ACC112 (cell line): Measurements from ENCODE around the gene ENOSF1.
A peak's percentile ranks its signal among the peaks of the same experiment; 100 is the strongest.

ENCODE experiments used
- H2AFZ ChIP-seq: fragments of 200-600 bp; sonication (generic); one replicate; pipeline ENCODE4 v1.6.0; 2017; ENCODE audit warnings: antibody characterized with exemption, low read length; ENCODE audit not compliant: unreplicated experiment
- H3K27ac ChIP-seq: fragments of 200-600 bp; sonication (generic); 2 replicates; pipeline ENCODE4 v1.5.1; 2014; ENCODE audit warnings: low read depth, mild to moderate bottlenecking, antibody characterized with exemption, low read length, moderate library complexity
- H3K27me3 ChIP-seq: fragments of 200-600 bp; sonication (generic); 2 replicates; pipeline ENCODE4 v1.6.1; 2014; ENCODE audit warnings: mild to moderate bottlenecking, antibody characterized with exemption, low read length, moderate library complexity, mixed read lengths; ENCODE audit not compliant: insufficient read depth
- H3K36me3 ChIP-seq: fragments of 200-600 bp; sonication (generic); 2 replicates; pipeline ENCODE4 v1.6.1; 2016; ENCODE audit warnings: mild to moderate bottlenecking, antibody characterized with exemption, low read length, moderate library complexity, mixed read lengths; ENCODE audit not compliant: insufficient read depth
- H3K4me1 ChIP-seq: fragments of 200-600 bp; sonication (generic); one replicate; pipeline ENCODE4 v1.6.1; 2016; ENCODE audit warnings: low read length, mixed read lengths; ENCODE audit not compliant: insufficient read depth, unreplicated experiment, control insufficient read depth
- H3K4me3 ChIP-seq: fragments of 200-600 bp; sonication (generic); 2 replicates; pipeline ENCODE4 v1.5.1; 2014; ENCODE audit warnings: mild to moderate bottlenecking, low read depth, low read length
- H3K79me2 ChIP-seq: fragments of 200-600 bp; sonication (generic); one replicate; pipeline ENCODE4 v1.6.0; 2016; ENCODE audit warnings: low read length; ENCODE audit not compliant: control insufficient read depth, unreplicated experiment, insufficient read depth

ENOSF1 gene

DNA sequence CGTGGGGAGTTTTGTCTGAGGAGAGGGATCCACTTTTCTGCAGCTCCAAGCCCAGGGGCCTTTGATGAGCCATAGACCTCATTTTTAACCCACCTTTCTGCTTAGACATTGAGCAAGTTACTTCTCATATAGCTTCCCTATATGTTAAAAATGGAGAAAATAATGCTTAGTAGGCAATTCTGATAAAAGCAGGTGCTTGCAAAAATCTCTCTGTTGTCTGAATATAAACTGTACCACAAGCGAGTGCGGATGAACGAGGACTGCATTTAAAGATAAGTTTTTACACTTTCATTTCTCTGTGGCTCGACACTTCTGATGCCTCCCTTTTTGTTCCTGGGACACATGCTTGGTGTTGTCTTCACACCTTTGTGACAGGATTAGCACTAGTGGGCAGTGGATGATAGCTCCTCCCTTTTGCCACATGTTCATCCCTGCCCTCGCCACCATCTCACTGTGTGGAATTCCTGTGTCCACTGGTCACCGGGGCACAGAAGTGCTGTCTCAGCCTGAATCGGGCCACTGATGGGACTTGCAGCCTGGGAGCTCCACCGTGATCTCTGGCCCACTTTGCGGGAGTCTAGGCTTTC, 53.4 kb downstream of the ENOSF1 start:
- Histone ChIP-seq H2AFZ (peak overlapping the region; percentile 50), H3K27ac (peak overlapping the region; percentile 71; the same call in 1 of the 2 replicates), H3K4me1 (peaks cover 6% of the 10 kb centered on the region)

DNA sequence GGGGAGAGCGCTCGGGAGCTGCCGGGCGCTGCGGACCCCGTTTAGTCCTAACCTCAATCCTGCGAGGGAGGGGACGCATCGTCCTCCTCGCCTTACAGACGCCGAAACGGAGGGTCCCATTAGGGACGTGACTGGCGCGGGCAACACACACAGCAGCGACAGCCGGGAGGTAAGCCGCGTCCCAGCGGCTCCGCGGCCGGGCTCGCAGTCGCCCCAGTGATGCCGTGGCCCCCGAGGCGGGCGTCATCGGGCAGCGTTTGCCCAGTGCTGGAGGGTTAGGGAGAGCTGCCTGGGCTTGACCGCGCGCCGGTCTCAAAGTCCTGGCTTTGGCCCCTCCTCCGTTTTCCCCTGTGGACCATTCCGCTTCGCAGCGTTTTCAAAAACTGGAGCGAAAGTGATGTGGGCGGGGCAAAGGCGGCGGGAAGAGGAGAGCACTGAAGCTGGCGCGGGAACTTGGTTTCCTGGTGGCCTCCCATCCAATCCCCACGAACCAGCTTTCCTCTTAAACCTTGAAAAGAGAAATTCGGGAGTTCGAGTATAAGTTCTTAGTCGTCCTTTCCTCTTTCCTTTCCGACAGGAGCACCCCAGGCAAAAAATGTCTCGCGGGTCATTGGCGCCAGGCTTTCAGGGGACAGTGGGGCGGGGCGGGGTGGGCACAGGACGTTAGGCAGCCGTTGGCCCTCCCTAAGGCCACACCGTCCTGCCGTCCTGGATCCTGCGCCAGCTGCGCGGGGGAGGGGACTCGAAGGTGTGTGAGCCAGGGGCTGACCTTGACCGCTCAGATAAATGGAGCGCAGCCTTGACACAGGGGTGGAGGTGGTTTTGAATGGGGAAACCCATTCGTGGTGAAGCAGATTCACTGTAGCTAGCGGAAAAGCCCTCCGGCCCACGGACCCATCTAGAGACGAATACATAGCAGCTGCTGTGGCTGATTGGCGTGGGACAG, 54.2 kb downstream of the ENOSF1 start:
- Histone ChIP-seq H3K79me2 (peaks cover 52% of the 10 kb centered on the region), H3K4me3 (peak overlapping the region; percentile 92), H3K27me3 (no peaks in the 10 kb centered on the region), H3K4me1 (peaks cover 6% of the 10 kb centered on the region), H2AFZ (peak overlapping the region; percentile 57), H3K36me3 (peaks cover 30% of the 10 kb centered on the region), H3K27ac (peak overlapping the region; percentile 71)

More for the DNA sequence above, 53.4 kb downstream of the ENOSF1 start:
- Histone ChIP-seq H3K36me3 (peaks cover 30% of the 10 kb centered on the region), H3K79me2 (peaks cover 52% of the 10 kb centered on the region), H3K4me3 (peak overlapping the region; percentile 92), H3K27me3 (no peaks in the 10 kb centered on the region)

DNA sequence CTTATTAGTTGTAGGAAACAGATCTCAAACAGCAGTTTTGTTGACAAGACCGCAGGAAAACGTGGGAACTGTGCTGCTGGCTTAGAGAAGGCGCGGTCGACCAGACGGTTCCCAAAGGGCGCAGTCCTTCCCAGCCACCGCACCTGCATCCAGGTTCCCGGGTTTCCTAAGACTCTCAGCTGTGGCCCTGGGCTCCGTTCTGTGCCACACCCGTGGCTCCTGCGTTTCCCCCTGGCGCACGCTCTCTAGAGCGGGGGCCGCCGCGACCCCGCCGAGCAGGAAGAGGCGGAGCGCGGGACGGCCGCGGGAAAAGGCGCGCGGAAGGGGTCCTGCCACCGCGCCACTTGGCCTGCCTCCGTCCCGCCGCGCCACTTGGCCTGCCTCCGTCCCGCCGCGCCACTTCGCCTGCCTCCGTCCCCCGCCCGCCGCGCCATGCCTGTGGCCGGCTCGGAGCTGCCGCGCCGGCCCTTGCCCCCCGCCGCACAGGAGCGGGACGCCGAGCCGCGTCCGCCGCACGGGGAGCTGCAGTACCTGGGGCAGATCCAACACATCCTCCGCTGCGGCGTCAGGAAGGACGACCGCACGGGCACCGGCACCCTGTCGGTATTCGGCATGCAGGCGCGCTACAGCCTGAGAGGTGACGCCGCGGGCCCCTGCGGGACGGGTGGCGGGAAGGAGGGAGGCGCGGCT, 55.0 kb downstream of the ENOSF1 start, which contains the start of gene TYMS:
TYMS (plus strand) TSS at position 343 of the 690 bp plus-strand sequence; CDS start at position 433, 90 bp downstream.
- H3K27me3 ChIP-seq: no peaks in the 10 kb centered on the region
- H2AFZ ChIP-seq: peak within 1 kb of the TSS; percentile 57
- peaks cover 30% of the 10 kb centered on the region for H3K36me3 ChIP-seq
- peaks cover 6% of the 10 kb centered on the region for H3K4me1 ChIP-seq
- H3K79me2 ChIP-seq: peaks cover 52% of the 10 kb centered on the region
- peak within 1 kb of the TSS; percentile 71 for H3K27ac ChIP-seq
- peak within 1 kb of the TSS; percentile 92 for H3K4me3 ChIP-seq

DNA sequence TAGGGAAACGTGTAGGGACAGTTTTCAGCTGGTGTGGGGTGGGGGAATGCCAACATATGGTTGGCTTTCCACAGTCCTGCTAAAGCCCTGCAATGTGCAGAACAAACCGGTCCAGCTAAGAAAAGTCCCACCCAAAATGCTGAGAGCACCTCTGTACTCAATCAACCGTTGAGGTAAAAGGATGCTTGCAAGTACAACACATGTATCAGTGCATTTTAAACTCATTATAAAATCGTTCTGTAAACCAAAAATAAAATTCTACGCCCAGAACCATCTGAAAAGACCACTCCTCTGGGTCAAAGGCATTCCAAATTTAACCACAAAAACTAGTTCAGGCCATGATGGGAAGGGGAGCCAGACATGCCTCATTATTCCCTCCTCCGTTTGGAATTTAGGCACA, 57.0 kb downstream of the ENOSF1 start:
- Histone ChIP-seq H3K36me3 (peaks cover 13% of the 10 kb centered on the region), H3K4me1 (peaks cover 6% of the 10 kb centered on the region), H3K27me3 (no peaks in the 10 kb centered on the region), H3K4me3 (no peak overlapping the region), H3K27ac (no peak overlapping the region), H3K79me2 (peaks cover 35% of the 10 kb centered on the region), H2AFZ (no peak overlapping the region)

GRCh38 chr18:654601-655000, 57.8 kb downstream of the ENOSF1 start:
- Histone ChIP-seq H3K4me1 (peaks cover 6% of the 10 kb centered on the region), H3K4me3 (no peak overlapping the region), H3K36me3 (peaks cover 4% of the 10 kb centered on the region; the same call in 1 of the 2 replicates), H3K79me2 (peaks cover 27% of the 10 kb centered on the region), H3K27me3 (no peaks in the 10 kb centered on the region), H2AFZ (no peak overlapping the region), H3K27ac (no peak overlapping the region)

DNA sequence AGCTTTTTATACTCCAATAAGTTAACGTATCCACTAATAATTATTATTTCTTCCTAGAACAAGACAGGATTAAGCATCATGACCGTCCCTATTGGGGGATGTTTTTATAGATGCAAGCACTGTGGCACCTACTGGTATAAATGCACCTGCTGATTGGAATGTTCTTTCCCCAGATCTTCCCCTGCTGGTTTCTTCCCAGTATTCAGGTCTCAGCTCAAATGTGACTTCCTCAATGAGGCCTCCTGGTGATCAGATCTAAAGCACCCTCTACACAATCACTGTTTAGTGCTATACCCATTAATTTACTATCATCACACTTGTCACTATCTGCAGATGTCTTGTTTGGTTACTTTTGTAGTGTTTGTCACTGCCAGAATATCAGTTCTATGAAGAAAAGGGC, 58.9 kb downstream of the ENOSF1 start:
- Histone ChIP-seq H3K4me3 (no peak overlapping the region), H3K79me2 (peaks cover 16% of the 10 kb centered on the region), H3K27me3 (no peaks in the 10 kb centered on the region), H3K36me3 (no peaks in the 10 kb centered on the region), H2AFZ (no peak overlapping the region), H3K27ac (no peak overlapping the region), H3K4me1 (peaks cover 4% of the 10 kb centered on the region)

DNA sequence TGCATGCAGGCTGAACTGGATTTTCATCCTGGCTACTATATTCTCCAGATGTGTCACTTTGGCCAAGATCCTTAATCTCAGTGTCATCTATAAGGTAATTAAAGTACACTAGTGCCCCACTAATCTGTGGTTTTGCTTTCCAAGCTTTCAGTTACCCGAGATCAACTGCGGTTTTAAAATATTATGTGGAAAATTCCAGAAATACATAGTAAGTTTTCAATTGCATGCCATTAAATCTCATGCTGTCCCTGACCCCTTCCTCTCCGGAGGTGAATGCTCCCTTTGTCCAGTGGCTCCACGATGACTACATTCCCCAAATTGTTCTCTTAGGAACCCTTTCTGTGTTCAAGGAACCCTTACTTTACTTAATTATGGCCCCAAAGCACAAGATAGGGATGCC, 60.3 kb downstream of the ENOSF1 start:
- no peaks in the 10 kb centered on the region for H3K27me3 ChIP-seq
- no peak overlapping the region for H3K27ac ChIP-seq
- H3K79me2 ChIP-seq: peaks cover 13% of the 10 kb centered on the region
- no peak overlapping the region for H2AFZ ChIP-seq
- H3K4me3 ChIP-seq: no peak overlapping the region
- H3K4me1 ChIP-seq: peaks cover 4% of the 10 kb centered on the region
- H3K36me3 ChIP-seq: no peaks in the 10 kb centered on the region

GRCh38 chr18:650428-650858, 62.0 kb downstream of the ENOSF1 start:
- Histone ChIP-seq H3K79me2 (peaks cover 2% of the 10 kb centered on the region), H3K27ac (no peak overlapping the region), H3K4me1 (peaks cover 4% of the 10 kb centered on the region), H3K4me3 (no peak overlapping the region), H3K36me3 (no peaks in the 10 kb centered on the region), H3K27me3 (no peaks in the 10 kb centered on the region), H2AFZ (no peak overlapping the region)

DNA sequence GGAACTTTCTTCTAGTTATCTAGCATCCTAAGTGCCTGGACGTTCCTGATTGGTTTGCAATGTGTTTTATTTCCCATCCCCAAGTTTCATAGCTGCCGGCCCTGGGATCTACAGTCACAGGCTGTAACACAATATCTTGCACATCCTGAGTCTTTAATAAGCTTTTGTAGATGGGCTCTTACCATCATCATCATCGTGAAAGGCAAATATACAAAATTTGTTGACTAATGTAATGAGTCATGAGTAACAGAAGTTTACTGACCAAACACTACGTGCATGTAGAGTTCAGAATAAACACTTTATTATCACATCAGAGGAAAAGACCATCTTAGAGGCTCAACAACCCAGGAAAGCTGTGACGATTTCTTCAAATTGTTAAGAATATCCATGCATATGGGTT, 63.1 kb downstream of the ENOSF1 start:
- peaks cover 2% of the 10 kb centered on the region; the same call in 1 of the 2 replicates for H3K27me3 ChIP-seq
- no peaks in the 10 kb centered on the region for H3K36me3 ChIP-seq
- H3K4me3 ChIP-seq: no peak overlapping the region
- peaks cover 4% of the 10 kb centered on the region for H3K4me1 ChIP-seq
- no peak overlapping the region for H3K27ac ChIP-seq
- no peak overlapping the region for H2AFZ ChIP-seq
- no peaks in the 10 kb centered on the region for H3K79me2 ChIP-seq

DNA sequence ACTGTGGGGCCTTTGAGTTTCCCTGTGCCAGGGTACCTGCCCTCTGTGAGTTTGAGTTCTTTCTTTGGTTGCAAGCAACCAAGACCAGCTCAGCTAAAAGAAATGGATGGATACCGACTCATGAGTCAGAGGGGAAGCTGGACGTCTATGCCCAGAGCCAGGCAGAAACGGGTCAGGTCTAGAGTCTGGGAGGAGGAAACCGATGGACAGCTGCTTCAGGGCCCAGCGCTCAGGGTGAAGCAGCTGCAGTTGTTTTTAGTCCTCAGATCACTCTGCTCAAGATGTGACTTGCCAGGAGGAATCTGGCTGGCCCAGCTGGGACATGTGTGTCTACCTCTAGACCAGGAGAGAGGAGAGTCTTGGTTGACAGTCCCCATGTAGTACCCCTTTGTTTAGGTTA, 65.1 kb downstream of the ENOSF1 start:
- H3K4me3 ChIP-seq: no peak overlapping the region
- H3K27me3 ChIP-seq: peaks cover 15% of the 10 kb centered on the region; the same call in 1 of the 2 replicates
- H3K27ac ChIP-seq: no peak overlapping the region
- H3K36me3 ChIP-seq: no peaks in the 10 kb centered on the region
- H2AFZ ChIP-seq: no peak overlapping the region
- H3K4me1 ChIP-seq: peaks cover 4% of the 10 kb centered on the region
- no peaks in the 10 kb centered on the region for H3K79me2 ChIP-seq
